HG02571 (cell line): Measurements from ENCODE around the gene USP44.

Experiments
- ATAC-seq: cut with Tn5 transposase; IDR thresholded peaks from one replicate; pipeline ENCODE4 v1.9.1; 2021; ENCODE audit warnings: mild to moderate bottlenecking, moderate library complexity; ENCODE audit not compliant: unreplicated experiment

USP44 gene

GRCh38 chr12:95548539-95549391 lies 2.5 kb downstream of the USP44 start:
- no peak for ATAC-seq

GRCh38 chr12:95548056-95548538 lies 3.2 kb downstream of the USP44 start:
- ATAC-seq, result no peak

- ATAC-seq, result no peak
Observed at GRCh38 chr12:95547522-95548055, 3.7 kb downstream of the USP44 start.

GRCh38 chr12:95546491-95546813 lies 4.8 kb downstream of the USP44 start:
- ATAC-seq, result no peak

GRCh38 chr12:95545731-95546490 lies 5.4 kb downstream of the USP44 start:
- no peak for ATAC-seq

GRCh38 chr12:95545303-95545702 lies 6.0 kb downstream of the USP44 start:
- no peak for ATAC-seq

- no peak for ATAC-seq
Observed at GRCh38 chr12:95544756-95545155, 6.5 kb downstream of the USP44 start.

- ATAC-seq, result no peak
Observed at GRCh38 chr12:95543305-95543704, 8.0 kb downstream of the USP44 start.

- ATAC-seq, result no peak
Observed at GRCh38 chr12:95541436-95541835, 9.8 kb downstream of the USP44 start.

GRCh38 chr12:95538656-95539055 lies 12.6 kb downstream of the USP44 start:
- no peak for ATAC-seq

GRCh38 chr12:95538006-95538405 lies 13.3 kb downstream of the USP44 start:
- ATAC-seq, result no peak

GRCh38 chr12:95533985-95534384 lies 17.3 kb downstream of the USP44 start:
- ATAC-seq, result no peak

GRCh38 chr12:95532851-95533250 lies 18.4 kb downstream of the USP44 start:
- no peak for ATAC-seq

- ATAC-seq, result no peak
Observed at GRCh38 chr12:95529693-95530225, 21.5 kb downstream of the USP44 start.

- ATAC-seq, result no peak
Observed at GRCh38 chr12:95528431-95528830, 22.8 kb downstream of the USP44 start.

- ATAC-seq, result no peak
Observed at GRCh38 chr12:95522692-95523091, 28.6 kb downstream of the USP44 start.

- no peak for ATAC-seq
Observed at GRCh38 chr12:95520816-95521215, 30.5 kb downstream of the USP44 start.

- no peak for ATAC-seq
Observed at GRCh38 chr12:95518944-95519343, 32.3 kb downstream of the USP44 start.

GRCh38 chr12:95517246-95517645 lies 34.0 kb downstream of the USP44 start:
- ATAC-seq, result no peak

GRCh38 chr12:95516757-95517156 lies 34.5 kb downstream of the USP44 start:
- no peak for ATAC-seq

GRCh38 chr12:95515197-95515596 lies 36.1 kb downstream of the USP44 start:
- no peak for ATAC-seq

- ATAC-seq, result no peak
Observed at GRCh38 chr12:95513599-95513998, 37.7 kb downstream of the USP44 start.
